Measurements from ENCODE around the gene MATCAP1. TPM values are rescaled to one million over a fixed set of nuclear protein-coding genes. Genes with fewer than 3 reads are reported as not detected.

MATCAP1 gene
- total and polyA plus RNA-seq, 2 of the 13 experiments (the other 11 are each of a cell fraction or from before 2014, with no cell fraction given) = 11.2 to 24.5 TPM

GRCh38 chr16:67177743-67178699 lies 5.7 kb downstream of the MATCAP1 start (continued):
- TF ChIP-seq, protein P1, sequence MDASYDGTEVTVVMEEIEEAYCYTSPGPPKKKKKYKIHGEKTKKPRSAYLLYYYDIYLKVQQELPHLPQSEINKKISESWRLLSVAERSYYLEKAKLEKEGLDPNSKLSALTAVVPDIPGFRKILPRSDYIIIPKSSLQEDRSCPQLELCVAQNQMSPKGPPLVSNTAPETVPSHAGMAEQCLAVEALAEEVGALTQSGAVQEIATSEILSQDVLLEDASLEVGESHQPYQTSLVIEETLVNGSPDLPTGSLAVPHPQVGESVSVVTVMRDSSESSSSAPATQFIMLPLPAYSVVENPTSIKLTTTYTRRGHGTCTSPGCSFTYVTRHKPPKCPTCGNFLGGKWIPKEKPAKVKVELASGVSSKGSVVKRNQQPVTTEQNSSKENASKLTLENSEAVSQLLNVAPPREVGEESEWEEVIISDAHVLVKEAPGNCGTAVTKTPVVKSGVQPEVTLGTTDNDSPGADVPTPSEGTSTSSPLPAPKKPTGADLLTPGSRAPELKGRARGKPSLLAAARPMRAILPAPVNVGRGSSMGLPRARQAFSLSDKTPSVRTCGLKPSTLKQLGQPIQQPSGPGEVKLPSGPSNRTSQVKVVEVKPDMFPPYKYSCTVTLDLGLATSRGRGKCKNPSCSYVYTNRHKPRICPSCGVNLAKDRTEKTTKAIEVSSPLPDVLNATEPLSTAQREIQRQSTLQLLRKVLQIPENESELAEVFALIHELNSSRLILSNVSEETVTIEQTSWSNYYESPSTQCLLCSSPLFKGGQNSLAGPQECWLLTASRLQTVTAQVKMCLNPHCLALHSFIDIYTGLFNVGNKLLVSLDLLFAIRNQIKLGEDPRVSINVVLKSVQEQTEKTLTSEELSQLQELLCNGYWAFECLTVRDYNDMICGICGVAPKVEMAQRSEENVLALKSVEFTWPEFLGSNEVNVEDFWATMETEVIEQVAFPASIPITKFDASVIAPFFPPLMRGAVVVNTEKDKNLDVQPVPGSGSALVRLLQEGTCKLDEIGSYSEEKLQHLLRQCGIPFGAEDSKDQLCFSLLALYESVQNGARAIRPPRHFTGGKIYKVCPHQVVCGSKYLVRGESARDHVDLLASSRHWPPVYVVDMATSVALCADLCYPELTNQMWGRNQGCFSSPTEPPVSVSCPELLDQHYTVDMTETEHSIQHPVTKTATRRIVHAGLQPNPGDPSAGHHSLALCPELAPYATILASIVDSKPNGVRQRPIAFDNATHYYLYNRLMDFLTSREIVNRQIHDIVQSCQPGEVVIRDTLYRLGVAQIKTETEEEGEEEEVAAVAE (CRISPR knock-in tag; IDR thresholded peaks at IDR 0.05; ENCODE audit: borderline replicate concordance) = no peak
- TF ChIP-seq ZNF264 (CRISPR knock-in tag; IDR thresholded peaks at IDR 0.05) = no peak
- 0 out of 2 replicates have a peak, but pooled peaks have one; percentile 15 for TF ChIP-seq GATA4 (IDR thresholded peaks at IDR 0.05; ENCODE audit: borderline replicate concordance, low read depth)
- no peak for TF ChIP-seq HES4 (CRISPR knock-in tag; IDR thresholded peaks at IDR 0.05; ENCODE audit: borderline replicate concordance)
- no peak; the same call in 1 of the 2 replicates for TF ChIP-seq SAFB2 (CRISPR knock-in tag; IDR thresholded peaks at IDR 0.05; ENCODE audit: borderline replicate concordance, low read depth)
- peak; percentile 91; the same call in 1 of the 2 replicates for TF ChIP-seq MTA1 (CRISPR knock-in tag; IDR thresholded peaks at IDR 0.05; ENCODE audit: borderline replicate concordance)
- TF ChIP-seq TCF7L2 (IDR thresholded peaks at IDR 0.05; ENCODE audit: low read depth, low read length) = no peak
- no peak for TF ChIP-seq ZNF30 (CRISPR knock-in tag; IDR thresholded peaks at IDR 0.05)
- TF ChIP-seq U2AF2 (IDR thresholded peaks at IDR 0.05; ENCODE audit: low read depth, low read length) = no peak
- TF ChIP-seq, protein P2, sequence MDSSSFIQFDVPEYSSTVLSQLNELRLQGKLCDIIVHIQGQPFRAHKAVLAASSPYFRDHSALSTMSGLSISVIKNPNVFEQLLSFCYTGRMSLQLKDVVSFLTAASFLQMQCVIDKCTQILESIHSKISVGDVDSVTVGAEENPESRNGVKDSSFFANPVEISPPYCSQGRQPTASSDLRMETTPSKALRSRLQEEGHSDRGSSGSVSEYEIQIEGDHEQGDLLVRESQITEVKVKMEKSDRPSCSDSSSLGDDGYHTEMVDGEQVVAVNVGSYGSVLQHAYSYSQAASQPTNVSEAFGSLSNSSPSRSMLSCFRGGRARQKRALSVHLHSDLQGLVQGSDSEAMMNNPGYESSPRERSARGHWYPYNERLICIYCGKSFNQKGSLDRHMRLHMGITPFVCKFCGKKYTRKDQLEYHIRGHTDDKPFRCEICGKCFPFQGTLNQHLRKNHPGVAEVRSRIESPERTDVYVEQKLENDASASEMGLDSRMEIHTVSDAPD (CRISPR knock-in tag; IDR thresholded peaks at IDR 0.05) = no peak
- no peak for TF ChIP-seq PATZ1 (CRISPR knock-in tag; IDR thresholded peaks at IDR 0.05)
- TF ChIP-seq TRAFD1 (CRISPR knock-in tag; IDR thresholded peaks at IDR 0.05; ENCODE audit: borderline replicate concordance) = no peak
- peak; percentile 84 for TF ChIP-seq HOXA3 (CRISPR knock-in tag; IDR thresholded peaks at IDR 0.05)
- no peak for TF ChIP-seq ZNF713 (CRISPR knock-in tag; IDR thresholded peaks at IDR 0.05)
- no peak for TF ChIP-seq SNAPC2 (CRISPR knock-in tag; IDR thresholded peaks at IDR 0.05)
- no peak for TF ChIP-seq TOE1 (CRISPR knock-in tag; IDR thresholded peaks at IDR 0.05)
- TF ChIP-seq ZNF256 (CRISPR knock-in tag; conservative IDR thresholded peaks at IDR 0.05) = no peak
- TF ChIP-seq SSRP1 (CRISPR knock-in tag; IDR thresholded peaks at IDR 0.05) = no peak
- no peak for TF ChIP-seq SCMH1 (CRISPR knock-in tag; IDR thresholded peaks at IDR 0.05; ENCODE audit: borderline replicate concordance)
- TF ChIP-seq RXRB (CRISPR knock-in tag; IDR thresholded peaks at IDR 0.05; ENCODE audit: borderline replicate concordance) = no peak

All from HepG2 (cell line).